Inferior parietal cortex (tissue), 1 donor: ENCODE results near the gene SLC4A9.
A peak's percentile ranks its signal among the peaks of the same experiment; 100 is the strongest.

Experiments
- DNase-seq: peaks from one replicate; pipeline ENCODE4 v3.0.0-alpha.2; 2016; ENCODE audit errors: extremely low spot score

SLC4A9 gene

DNA sequence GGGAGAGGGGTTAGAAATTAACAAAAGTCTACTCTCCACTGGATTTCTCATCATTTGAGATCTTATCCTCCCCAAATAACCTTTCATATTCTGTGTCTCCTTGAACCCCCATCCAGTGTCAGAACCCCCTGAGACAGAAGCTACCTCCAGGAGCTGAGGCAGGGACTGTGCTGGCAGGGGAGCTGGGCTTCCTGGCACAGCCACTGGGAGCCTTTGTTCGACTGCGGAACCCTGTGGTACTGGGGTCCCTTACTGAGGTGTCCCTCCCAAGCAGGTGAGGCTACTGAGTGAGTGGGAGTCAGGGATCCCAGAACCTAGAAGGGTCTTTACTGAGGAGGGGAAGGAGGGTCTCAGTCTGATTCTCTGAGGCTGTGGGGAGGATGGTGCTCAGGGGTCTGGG, 1.9 kb downstream of the SLC4A9 start:
- no peak for DNase-seq

DNA sequence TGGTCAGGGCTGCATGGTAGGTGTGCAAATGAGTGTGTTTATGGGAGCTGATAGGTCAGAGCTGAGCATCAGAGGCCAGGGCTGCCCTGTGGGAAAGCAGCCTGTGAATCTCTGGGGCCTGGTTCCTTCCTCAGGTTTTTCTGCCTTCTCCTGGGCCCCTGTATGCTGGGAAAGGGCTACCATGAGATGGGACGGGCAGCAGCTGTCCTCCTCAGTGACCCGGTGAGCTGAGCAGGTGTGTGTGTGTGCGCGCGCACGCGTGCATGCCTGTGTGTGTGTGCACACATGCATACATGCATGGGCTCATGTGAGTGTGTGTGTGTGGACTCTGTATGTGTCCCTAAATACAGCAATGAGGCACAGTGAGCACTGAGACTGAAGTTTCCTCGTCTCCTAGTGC, 2.3 kb downstream of the SLC4A9 start:
- no peak for DNase-seq

- DNase-seq, result peak; percentile 75
Observed at GRCh38 chr5:140362875-140363630, 3.1 kb downstream of the SLC4A9 start.

DNA sequence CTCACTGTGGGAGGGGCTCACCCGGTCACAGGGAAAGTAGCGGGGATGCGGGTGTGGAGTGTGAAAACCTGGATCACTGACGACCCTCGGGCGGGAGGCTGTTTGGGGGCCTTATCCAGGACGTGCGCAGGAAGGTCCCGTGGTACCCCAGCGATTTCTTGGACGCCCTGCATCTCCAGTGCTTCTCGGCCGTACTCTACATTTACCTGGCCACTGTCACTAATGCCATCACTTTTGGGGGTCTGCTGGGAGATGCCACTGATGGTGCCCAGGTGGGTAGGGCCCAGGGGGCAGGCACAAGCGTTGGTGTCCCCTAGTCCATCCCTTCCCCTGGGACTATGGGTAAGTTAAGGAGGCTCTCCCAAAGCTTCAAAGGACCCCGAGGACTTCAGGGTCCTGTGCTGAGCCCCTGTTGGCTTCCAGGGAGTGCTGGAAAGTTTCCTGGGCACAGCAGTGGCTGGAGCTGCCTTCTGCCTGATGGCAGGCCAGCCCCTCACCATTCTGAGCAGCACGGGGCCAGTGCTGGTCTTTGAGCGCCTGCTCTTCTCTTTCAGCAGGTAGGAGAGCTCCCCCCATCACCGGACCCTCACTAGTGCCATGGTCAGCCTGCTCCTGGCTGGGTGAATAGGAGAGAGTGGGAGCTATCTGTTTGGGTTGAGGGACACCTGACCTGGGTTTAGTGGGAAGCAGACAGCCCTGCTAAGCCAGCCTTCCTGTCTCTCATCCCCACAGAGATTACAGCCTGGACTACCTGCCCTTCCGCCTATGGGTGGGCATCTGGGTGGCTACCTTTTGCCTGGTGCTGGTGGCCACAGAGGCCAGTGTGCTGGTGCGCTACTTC, 3.9 kb downstream of the SLC4A9 start:
- no peak for DNase-seq

- DNase-seq, result no peak
Observed at GRCh38 chr5:140364472-140364765, 4.4 kb downstream of the SLC4A9 start.

GRCh38 chr5:140365282-140365681, 5.3 kb downstream of the SLC4A9 start:
- no peak for DNase-seq

DNA sequence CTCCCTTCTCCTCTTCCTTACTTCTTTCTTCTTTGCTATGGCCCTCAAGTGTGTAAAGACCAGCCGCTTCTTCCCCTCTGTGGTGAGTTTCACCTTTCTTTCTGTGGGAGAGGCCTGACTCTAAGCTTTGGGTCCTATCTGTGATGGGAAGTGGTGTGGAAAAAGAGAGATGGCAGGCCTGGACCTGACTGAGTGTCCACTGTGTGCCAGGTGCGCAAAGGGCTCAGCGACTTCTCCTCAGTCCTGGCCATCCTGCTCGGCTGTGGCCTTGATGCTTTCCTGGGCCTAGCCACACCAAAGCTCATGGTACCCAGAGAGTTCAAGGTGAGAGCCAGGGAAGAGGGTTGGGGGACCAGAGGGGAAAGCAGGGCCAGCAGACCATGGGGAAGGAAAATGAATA, 5.9 kb downstream of the SLC4A9 start:
- DNase-seq, result no peak

- no peak for DNase-seq
Observed at GRCh38 chr5:140366589-140367255, 6.7 kb downstream of the SLC4A9 start.

- DNase-seq, result no peak
Observed at GRCh38 chr5:140367256-140368013, 7.4 kb downstream of the SLC4A9 start.

DNA sequence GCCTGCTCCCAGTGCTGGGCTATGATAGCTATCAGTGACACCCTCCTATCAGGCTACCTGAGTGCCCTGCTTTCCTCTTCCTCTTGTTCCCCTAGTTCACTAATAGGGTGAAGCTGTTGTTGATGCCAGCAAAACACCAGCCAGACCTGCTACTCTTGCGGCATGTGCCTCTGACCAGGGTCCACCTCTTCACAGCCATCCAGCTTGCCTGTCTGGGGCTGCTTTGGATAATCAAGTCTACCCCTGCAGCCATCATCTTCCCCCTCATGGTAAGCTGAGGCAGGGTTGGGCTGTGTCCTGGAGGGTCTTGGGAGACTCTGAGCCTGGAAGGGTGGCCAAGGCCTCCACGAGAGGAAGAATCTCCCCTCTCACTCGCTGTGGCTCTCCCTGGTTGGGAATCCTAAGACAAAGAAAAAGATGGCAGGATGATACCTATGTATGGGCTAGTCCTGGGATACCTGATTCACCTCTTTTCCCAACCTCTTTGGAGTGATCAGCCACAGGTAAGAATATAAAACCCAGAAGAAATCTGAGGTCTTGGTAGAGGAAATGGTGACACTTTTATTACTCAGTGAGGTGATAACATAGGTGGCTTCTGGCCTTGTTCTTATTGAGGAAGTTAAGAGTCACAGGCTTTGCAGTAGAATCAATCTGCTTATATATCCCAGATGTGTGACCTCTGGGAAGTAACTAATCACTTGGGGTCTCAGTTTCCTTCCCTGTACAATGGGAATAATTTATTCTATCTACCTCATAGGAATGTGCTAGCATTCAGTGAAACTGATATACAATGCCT, 11.6 kb downstream of the SLC4A9 start:
- DNase-seq, result no peak

DNA sequence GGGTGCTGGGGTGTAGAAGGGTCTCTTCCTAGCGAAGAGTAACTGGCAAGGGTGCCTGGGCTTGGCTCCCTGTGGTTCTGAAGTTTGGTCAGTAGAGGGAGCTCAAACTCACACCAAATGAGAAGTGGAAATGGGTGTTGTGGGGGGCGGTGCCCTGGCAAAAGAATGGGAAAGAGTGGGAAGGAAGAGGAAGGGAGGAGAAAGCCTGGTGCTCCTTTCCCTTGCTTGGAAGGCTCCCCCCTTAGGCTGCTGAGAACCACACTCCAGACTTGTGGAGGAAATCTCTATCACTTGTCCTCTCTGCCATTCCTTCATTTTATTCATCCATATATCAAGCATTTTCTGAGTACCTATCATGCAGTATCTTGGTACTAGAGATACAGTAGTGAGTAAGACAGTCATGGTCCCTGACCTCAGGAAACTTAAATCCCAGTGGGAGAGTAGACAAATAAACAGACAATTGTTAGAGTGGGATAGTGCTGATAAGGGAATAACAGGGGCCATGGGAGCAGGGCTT, 13.0 kb downstream of the SLC4A9 start:
- DNase-seq, result peak; percentile 76

- DNase-seq, result no peak
Observed at GRCh38 chr5:140381351-140381750, 21.4 kb downstream of the SLC4A9 start.

DNA sequence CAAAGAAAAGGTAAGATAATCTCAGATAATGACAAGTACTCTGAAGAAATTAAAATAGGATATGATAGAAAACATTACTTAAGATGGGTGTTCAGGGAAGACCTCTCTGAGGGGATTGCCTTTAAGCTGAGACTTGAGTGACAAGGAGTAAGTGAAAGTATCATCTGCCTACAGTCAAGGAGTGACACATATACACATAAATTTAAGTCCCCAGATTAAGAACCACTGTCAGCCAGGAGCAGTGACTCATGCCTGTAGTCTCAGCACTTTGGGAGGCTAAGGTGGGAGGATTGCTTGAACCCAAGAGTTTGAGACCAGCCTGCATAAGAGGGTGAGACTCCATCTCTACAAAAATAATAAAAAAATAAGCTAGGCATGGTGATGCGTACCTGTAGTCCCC, 22.0 kb downstream of the SLC4A9 start:
- DNase-seq, result no peak

GRCh38 chr5:140382866-140383265, 22.9 kb downstream of the SLC4A9 start:
- no peak for DNase-seq

- DNase-seq, result no peak
Observed at GRCh38 chr5:140383300-140383699, 23.3 kb downstream of the SLC4A9 start.

DNA sequence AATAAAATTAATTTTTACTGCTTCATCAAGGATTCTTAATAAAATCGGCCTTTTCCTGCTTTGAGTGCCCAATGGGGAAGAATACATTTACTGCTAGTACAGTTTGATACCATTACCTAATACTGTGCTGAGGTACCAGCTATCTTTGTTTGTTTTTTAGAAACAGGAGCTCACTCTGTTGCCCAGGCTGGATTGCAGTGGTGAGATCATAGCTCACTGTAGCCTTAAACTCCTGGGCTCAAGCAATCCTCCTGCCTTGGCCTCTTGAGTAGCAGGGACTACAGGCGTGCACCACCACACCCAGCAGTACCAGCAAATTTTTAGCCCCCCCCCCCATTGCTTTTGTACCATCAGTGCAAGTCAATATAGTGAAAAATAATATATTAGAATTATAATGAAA, 28.1 kb downstream of the SLC4A9 start:
- no peak for DNase-seq

DNA sequence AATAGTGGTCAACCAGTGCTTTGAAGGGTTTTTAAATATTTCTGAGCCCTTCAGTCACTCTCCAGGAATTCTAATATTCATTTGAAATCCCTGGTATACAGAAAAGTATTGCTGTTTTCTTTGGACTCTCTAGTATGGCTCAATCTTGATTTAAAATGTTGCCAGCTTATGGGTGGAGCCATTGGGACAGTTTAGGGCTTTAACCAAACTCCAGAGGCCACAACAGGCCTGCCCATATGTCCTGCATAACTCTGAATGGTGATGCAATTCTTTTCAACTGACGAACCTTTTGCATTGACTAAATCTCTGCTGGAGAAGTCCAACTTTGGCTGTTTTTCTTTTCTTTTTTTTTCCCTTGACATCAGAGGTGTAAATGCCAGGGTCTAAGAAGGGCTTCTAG, 31.3 kb downstream of the SLC4A9 start:
- DNase-seq, result no peak

DNA sequence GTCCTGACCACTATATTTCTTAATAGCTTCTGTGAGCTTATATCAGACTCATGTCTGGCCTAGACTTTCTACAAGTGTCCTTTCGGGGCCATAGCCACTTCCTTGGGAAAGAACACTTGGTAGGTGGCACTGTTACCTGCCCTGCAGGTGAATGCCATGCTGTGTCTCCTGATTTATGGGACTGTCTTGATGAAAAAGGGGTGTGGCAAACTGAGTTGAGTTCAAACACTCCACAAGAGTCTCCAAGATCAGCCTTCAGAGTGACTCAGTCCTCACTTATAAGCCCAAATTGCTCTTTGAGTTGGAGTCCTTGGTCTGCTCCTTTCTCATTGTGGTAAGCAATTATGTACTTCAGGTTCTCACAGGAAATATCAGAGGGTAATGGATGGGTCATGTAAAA, 31.7 kb downstream of the SLC4A9 start:
- no peak for DNase-seq

GRCh38 chr5:140393738-140394137, 33.7 kb downstream of the SLC4A9 start:
- no peak for DNase-seq

- no peak for DNase-seq
Observed at GRCh38 chr5:140398379-140398811, 38.4 kb downstream of the SLC4A9 start.
